Activated CD8-positive, alpha-beta memory T cell treated with anti-CD3 and anti-CD28 coated beads for 1 hour (primary cell): ENCODE results near the gene CACNA2D1.
"Not testable (repeated sequence)": the region's sequence is repeated elsewhere in the genome, so short reads cannot be mapped to it uniquely, and the experiment has no call there.

Experiments
- DNase-seq, 2 donors: peaks; one replicate each; pipeline ENCODE4 v3.0.0-alpha.2; 2020; ENCODE audit warnings: low read depth in 1 of 2; ENCODE audit errors: extremely low read depth in 1 of 2

The CACNA2D1 gene

DNA sequence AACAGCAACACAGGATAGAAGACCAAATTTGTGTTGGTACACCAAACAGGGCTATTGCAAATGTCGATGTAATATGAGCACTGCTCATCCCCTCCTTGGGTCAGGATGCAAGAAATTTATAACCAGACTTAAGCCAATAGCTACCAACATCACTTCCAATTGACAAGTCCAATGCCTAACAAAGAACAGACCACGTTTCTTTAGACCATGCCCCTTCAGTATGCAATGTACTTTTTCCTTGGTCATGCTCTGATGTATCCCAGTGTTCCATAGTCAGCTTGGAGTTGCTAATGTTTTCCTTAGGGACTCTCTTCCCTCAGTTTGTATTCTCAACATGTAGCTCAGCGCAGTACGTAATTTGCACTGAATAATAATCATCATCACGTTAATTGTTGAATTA lies 7.8 kb downstream of the CACNA2D1 start:
- no peak for DNase-seq

GRCh38 chr7:82434275-82435022 lies 9.1 kb downstream of the CACNA2D1 start:
- DNase-seq, result no peak

DNA sequence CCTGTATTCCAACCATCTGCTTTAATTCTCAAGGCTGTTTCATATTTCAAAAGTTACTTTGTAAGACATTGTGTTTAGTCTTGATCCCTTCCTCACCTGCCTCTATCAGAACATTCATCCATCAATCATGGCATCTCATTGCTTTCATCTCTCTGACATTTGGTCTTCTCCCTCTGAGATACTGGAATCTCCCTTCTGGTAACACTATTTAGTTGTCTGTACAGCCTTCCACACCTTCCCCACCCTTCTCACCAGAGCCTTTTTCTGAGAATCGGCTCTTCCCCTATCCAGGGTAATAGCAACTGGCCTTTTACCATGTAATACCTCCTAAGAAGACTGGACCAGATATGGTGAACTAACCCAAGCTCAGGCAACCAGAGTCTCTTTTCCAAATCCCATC lies 10.1 kb downstream of the CACNA2D1 start:
- no peak for DNase-seq

DNA sequence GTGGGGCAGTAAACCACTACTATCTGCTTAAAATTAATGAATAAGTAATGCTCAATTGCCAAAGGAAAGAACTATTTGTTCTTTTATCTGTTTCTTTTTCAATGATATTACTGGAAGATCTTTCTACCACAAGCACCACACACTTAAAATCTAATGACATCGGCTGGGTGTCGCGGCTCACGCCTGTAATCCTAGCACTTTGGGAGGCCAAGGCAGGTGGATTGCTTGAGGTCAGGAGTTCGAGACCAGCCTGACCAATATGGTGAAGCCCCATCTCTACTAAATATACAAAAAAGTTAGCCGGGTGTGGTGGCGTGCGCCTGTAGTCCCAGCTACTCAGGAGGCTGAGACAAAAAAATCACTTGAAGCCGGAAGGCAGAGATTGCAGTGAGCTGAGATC lies 10.8 kb downstream of the CACNA2D1 start:
- DNase-seq, result not testable (repeated sequence)

DNA sequence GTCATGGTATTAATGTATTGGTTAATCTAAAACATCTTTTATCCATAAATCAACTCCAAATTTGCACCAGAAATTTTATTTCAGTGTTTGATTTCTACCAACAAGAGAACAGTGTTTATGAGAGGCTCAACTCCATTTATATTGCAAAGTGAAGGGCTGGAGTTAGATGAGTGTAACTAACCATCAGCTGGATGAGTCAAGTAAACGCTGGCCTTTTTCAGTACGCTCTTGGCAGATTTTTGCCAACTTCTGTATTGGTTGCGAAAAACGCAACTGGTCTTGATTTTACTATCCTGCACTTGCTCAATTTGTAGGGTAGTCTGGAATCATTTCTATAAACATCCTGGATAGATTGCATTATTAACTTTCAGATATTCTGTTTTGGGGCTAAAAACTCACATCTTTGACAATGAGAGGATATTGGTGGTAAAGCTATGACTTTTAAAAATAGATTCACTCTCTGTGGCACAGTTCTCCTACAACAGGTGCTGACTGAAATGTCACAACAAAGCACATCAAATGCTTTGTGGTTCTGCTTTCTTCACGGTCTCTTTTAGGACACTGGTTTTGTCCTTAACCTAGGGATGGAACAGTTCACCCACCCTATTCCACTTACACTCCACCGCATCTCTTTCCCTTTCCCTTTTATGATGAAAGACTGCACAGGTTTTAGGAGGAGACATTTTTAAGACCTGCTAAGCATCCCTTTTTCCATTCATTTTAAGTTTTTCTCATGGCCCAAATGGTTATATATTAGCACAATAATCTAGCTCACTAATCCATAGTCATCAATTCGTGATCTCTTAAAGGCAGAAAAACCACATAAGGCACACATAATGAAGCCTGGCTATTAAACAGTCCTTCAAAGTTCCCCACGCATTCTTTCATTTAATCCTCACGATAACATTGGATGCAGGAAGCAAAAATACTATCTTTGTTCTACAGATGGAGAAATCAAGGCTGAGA lies 12.8 kb downstream of the CACNA2D1 start:
- DNase-seq, result no peak

GRCh38 chr7:82429408-82429807 lies 14.2 kb downstream of the CACNA2D1 start:
- no peak for DNase-seq

DNA sequence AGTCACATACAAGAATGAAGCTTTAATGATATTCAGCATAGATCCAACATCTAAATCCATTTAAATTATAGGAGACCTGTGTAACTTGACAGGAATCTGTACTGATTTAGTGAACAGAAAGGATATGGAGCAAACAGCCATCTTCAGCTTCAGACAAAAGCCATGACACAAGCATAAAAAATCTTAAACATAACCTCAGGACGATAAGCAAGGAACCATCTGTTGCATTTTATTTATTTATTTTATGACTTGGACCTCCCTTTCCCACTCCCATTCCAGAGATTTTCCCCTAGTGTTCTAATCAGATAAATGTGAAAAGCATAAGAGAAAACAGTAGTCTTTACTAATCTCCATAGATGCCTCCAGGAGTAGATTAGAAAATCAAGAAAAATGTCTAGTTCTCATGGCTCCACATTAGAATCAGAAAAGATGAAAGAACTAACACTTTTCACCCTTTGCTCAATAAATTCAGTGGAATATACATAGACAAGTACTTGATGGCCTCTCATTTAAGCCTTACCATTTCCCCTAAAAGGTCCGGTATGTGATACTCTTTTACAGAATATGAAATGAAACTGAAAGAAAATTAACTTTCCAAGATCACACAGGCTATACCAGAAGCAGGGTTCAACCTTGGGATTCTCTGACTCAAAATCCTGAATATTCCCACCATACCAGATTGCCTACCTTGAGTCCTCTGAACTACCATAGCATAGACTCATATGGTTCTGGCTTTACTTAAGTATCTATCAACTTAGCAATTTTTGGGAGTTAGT lies 15.2 kb downstream of the CACNA2D1 start:
- DNase-seq, result no peak

- DNase-seq, result no peak
Observed at GRCh38 chr7:82423446-82423845, 20.1 kb downstream of the CACNA2D1 start.

GRCh38 chr7:82419200-82419599 lies 24.4 kb downstream of the CACNA2D1 start:
- DNase-seq, result no peak

DNA sequence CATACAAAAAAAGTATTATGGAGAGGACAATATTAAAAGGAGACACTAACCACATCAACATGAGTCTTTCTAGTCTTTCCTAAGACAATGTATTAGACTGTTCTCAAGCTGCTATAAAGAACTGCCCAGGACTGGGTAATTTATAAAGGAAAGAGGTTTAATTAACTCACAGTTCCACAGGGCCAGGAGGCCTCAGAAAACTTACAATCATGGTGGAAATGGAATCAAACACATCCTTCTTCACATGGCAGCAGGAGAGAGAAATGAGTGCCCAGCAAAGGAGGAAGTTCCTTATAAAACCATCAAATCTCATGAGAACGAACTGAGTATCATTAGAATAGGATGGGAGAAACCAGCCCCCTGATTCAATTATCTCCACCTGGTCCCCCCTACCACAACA lies 25.7 kb downstream of the CACNA2D1 start:
- no peak for DNase-seq

DNA sequence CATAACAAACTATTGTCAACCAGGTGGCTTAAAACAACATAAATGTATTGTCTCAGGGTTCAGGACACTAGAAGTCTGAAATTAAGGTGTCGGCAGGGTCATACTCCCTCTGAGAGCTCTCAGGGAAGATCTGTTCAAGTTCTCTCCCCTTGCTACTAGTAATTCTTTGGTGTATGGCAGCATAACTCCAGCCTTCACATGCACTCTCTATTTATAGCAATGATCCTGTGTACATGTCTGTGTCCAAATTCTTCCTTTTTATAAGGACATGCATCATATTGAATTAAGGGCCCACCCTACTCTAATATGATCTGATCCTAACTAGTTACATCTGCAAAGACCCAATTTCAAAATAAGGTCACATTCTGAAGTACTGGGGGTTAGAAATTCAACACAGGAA lies 27.2 kb downstream of the CACNA2D1 start:
- DNase-seq, result no peak

GRCh38 chr7:82414389-82414788 lies 29.2 kb downstream of the CACNA2D1 start:
- no peak for DNase-seq

GRCh38 chr7:82413237-82413636 lies 30.3 kb downstream of the CACNA2D1 start:
- DNase-seq, result no peak

DNA sequence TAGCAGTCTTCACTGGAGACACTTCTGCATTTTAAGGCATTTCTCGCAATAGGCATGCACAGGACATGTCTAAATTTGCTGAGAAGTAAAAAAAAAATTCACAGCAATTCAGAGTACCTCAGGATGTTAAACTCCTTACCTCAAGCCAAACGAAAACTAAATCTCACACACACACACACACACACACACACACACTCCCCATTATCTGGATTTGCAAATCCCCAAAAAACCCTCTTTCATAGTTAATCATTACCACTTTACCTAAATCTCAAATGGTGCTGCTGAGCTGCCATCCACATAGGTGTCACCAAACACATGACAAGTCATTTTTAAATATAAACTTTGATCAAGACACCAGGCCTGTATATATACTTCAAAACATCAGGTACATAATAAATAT lies 31.8 kb downstream of the CACNA2D1 start:
- DNase-seq, result no peak

DNA sequence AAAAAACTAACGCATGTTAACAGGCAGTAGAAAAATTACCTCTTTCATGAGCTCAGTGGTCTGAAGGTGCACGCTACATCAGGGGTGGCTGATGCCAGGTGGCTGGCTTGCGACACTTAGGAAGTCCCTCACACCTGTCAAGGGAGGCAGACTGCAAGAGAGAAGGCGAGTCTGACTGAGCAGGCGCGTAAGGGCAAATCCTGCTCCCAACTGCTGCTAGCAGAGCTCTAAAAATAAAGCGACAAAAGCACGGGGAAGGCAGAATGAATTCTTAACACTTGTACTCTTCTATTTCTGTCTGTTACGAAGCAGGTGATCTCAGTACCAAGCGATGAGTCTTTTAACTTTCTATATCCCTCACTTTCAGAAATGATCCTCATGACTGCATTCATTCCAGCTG lies 33.1 kb downstream of the CACNA2D1 start:
- no peak for DNase-seq

- no peak for DNase-seq
Observed at GRCh38 chr7:82406937-82407336, 36.6 kb downstream of the CACNA2D1 start.

- no peak for DNase-seq
Observed at GRCh38 chr7:82405301-82405700, 38.3 kb downstream of the CACNA2D1 start.

- DNase-seq, result no peak
Observed at GRCh38 chr7:82404652-82405051, 38.9 kb downstream of the CACNA2D1 start.

DNA sequence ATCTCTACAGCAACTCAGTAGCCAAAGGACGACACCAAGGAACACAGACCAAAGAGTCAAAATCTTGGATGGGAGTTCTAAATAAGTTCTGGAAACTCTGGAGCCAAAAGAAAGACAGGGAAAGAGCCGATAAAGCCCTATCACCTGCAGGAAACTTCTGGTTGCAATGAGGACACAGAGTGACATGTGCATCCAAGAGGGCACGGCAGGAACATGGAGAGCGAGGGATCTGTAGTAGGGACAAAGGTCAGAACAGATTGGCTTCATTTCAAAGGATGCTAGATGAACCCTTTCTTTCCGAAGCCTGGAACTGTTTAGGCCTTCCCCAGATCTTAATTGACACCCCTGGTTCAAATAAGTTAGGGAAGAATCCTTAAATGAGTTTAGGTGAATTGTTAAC lies 39.5 kb downstream of the CACNA2D1 start:
- DNase-seq, result no peak

GRCh38 chr7:82397879-82398524 lies 45.6 kb downstream of the CACNA2D1 start:
- no peak for DNase-seq

DNA sequence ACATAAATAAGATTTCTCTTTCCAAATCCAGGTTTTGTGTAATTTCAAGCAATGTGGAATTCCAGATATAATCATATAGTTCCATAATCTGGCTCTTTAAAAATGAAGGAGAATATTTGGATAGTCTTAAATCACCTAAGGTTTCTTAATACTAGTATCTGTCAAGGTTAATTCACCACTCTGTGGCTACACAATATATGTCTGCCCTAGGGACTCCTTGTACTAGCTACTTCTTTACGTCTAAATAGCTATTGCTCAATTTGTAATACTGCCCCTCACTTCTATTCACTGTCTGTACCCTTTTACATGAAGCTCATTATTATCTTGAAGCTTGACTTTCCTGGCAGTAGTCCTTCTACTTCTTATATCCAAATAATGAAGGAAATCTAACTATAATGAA lies 47.2 kb downstream of the CACNA2D1 start:
- no peak for DNase-seq
